Naive thymus-derived CD8-positive, alpha-beta T cell (primary cell): Measurements from ENCODE around the gene FAN1. TPM values are rescaled to one million over a fixed set of nuclear protein-coding genes. Genes with fewer than 3 reads are reported as not detected.
A peak's percentile ranks its signal among the peaks of the same experiment; 100 is the strongest.

ENCODE experiments used
- ATAC-seq, 2 donors: fragments of 150-1000 bp; cut with Tn5 transposase in 1 of 2; sonication (Bioruptor Pico), chemical (Tn5 transposase) in 1 of 2; 1 replicate in 1 of 2; 2 replicates in 1 of 2; pipeline ENCODE4 v1.10.0; 2021; ENCODE audit warnings: mild to moderate bottlenecking in 2 of 2, moderate library complexity in 2 of 2
- POLR2A ChIA-PET: fragments of 350-600 bp; sonication (Branson Sonifier 250); formaldehyde crosslinking; loops from one replicate; lab custom pipeline; 2021; ENCODE audit warnings: antibody characterized with exemption; lab: Charles Lee
- DNase-seq, 10 donors: peaks; one replicate each; pipeline versions ENCODE4 v3.0.0 to v3.0.0-alpha.2; 2020 to 2022
- H3K27ac Mint-ChIP-seq, 10 donors: one replicate each; pipeline ENCODE4 v1.8.0; 2020 to 2022; ENCODE audit warnings: mild to moderate bottlenecking in 10 of 10, mixed read lengths in 10 of 10, moderate library complexity in 4 of 10, inconsistent platforms in 1 of 10
- H3K27me3 Mint-ChIP-seq, 5 donors: one replicate each; pipeline ENCODE4 v1.8.0; 2021 to 2022; ENCODE audit warnings: mixed read lengths in 5 of 5
- H3K36me3 Mint-ChIP-seq, 3 donors: one replicate each; pipeline ENCODE4 v1.8.0; 2020 to 2022; ENCODE audit warnings: mixed read lengths in 3 of 3, mild to moderate bottlenecking in 2 of 3, inconsistent platforms in 1 of 3
- H3K4me1 Mint-ChIP-seq, 4 donors: one replicate each; pipeline ENCODE4 v1.8.0; 2021 to 2022; ENCODE audit warnings: mixed read lengths in 4 of 4
- H3K4me3 Mint-ChIP-seq, 10 donors: one replicate each; pipeline ENCODE4 v1.8.0; 2020 to 2022; ENCODE audit warnings: mild to moderate bottlenecking in 10 of 10, mixed read lengths in 10 of 10, moderate library complexity in 6 of 10, inconsistent platforms in 1 of 10
- H3K9me3 Mint-ChIP-seq, 9 donors: one replicate each; pipeline ENCODE4 v1.8.0; 2020 to 2022; ENCODE audit warnings: mixed read lengths in 9 of 9, mild to moderate bottlenecking in 3 of 9, inconsistent platforms in 1 of 9, moderate library complexity in 1 of 9
- polyA plus RNA-seq, 3 donors: library from polyadenylated mRNA; unstranded; fragments of 300-500 nt; fragmentation: Illumina TruSeq; gene quantifications; one replicate each; pipeline ENCODE4 v1.2.3, GENCODE V29; 2021
- total RNA-seq, 8 experiments: library from RNA in 2 of 8; stranded (reverse) in 2 of 8; gene quantifications; one replicate each; pipeline ENCODE4 v1.2.3 and lab custom pipeline; 2021 to 2026

FAN1 gene
- total and polyA plus RNA-seq, 5 experiments from 2014 or later: 7.4 to 34.8 (median 10.0) TPM

DNA sequence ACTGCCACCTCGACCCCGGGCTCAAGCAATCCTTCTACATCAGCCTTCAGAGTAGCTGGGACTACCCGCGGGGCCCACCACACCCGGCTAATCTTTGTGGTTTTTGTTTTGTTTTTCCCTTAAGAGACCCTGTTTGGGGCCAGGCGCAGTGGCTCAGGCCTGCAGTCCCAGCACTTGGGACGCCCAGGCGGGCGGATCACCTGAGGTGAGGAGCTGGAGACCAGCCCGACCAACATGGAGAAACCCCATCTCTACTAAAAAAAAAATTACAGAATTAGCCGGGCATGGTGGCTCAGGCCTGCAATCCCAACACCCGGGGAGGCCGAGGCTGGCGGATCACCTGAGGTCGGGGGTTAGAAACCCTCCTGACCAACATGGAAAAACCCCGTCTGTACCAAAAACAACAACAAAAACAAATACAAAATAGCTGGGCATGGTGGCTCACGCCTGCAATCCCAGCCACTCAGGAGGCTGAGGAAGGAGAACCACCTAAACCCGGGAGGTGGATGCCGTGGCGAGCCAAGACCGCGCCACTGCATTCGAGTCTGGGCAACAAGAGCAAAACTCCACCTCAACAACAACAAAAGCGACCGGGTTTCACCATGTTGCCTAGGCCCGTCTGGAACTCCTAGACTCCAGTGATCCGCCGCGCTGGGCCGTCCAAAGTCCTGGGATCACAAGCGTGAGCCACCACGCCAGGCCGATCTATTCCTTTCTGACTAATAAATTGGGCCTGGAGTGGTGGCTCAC lies 8.1 kb upstream of the FAN1 start:
- DNase-seq (no peak), ATAC-seq (no peak)
- Mint-ChIP-seq H3K4me1 (peaks cover 0 to 4% (median 0%) of the 10 kb centered on the region in 4 donors), H3K4me3 (no peak overlapping the region), H3K27ac (no peak overlapping the region), H3K27me3 (peaks cover 0 to 3% (median 0%) of the 10 kb centered on the region in 5 donors), H3K36me3 (peaks cover 0 to 6% (median 0%) of the 10 kb centered on the region in 3 donors), H3K9me3 (no peaks in the 10 kb centered on the region)
- POLR2A ChIA-PET: interaction anchor here (1.5 kb wide), 1 partner anchor 8 kb away, joined by 3 read pairs; the partner anchor contains the start of gene FAN1

DNA sequence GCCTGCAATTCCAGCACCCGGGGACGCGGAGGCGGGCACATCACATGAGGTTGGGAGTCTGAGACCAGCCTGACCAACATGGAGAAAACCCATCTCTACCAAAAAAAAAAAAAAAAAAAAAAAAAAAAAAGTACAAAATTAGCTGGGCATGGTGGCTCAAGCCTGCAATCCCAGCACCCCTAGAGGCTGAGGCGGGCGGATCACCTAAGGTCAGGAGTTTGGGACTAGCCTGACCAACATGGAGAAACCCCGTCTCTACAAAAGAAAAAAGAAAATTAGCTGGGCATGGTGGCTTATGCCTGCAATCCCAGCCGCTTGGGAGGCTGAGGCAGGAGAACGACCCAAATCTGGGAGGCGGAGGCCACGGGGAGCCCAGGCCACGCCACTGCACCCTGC lies 7.5 kb upstream of the FAN1 start:
- H3K4me1 Mint-ChIP-seq: peaks cover 0 to 4% (median 0%) of the 10 kb centered on the region in 4 donors
- ATAC-seq (no peak), DNase-seq (no peak)
- H3K4me3 Mint-ChIP-seq: no peak overlapping the region
- POLR2A ChIA-PET: interaction anchor here (0.6 kb wide), 1 partner anchor 11 kb away, joined by 3 read pairs; no protein-coding TSS in a partner anchor
- H3K27ac Mint-ChIP-seq: no peak overlapping the region
- peaks cover 0 to 3% (median 0%) of the 10 kb centered on the region in 5 donors for H3K27me3 Mint-ChIP-seq
- peaks cover 0 to 6% (median 0%) of the 10 kb centered on the region in 3 donors for H3K36me3 Mint-ChIP-seq
- no peaks in the 10 kb centered on the region for H3K9me3 Mint-ChIP-seq

DNA sequence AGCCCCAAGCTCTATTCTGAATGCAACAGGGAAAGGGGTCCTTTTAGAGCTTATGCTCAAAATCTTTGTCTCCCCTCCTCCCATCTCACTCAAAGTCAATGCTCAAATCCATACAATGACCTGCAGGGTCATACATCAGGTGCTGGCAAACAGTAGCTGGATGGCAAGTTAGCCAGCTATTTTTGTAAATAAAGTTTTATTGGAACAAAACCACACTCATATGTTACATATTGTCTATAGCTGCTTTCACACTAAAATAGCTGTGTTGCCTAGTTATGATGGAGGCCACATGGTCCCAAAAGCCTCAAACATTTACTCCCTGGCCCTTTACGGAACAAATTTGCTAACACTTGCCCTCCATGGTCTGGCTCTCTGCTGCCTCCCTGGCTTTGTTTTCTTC lies 1.8 kb upstream of the FAN1 start:
- POLR2A ChIA-PET: no interaction called here
- Mint-ChIP-seq H3K27ac (peak overlapping the region in 5 of 10 donors; percentile 7 to 52 (median 19)), H3K27me3 (peaks cover 0 to 1% (median 0%) of the 10 kb centered on the region in 5 donors), H3K36me3 (peaks cover 5 to 25% (median 17%) of the 10 kb centered on the region in 3 donors), H3K4me3 (peak overlapping the region in 2 of 10 donors; percentile 20 to 70), H3K9me3 (peaks cover 0 to 5% (median 0%) of the 10 kb centered on the region in 9 donors), H3K4me1 (peaks cover 17 to 46% (median 40%) of the 10 kb centered on the region in 4 donors)
- ATAC-seq (no peak), DNase-seq (no peak)

DNA sequence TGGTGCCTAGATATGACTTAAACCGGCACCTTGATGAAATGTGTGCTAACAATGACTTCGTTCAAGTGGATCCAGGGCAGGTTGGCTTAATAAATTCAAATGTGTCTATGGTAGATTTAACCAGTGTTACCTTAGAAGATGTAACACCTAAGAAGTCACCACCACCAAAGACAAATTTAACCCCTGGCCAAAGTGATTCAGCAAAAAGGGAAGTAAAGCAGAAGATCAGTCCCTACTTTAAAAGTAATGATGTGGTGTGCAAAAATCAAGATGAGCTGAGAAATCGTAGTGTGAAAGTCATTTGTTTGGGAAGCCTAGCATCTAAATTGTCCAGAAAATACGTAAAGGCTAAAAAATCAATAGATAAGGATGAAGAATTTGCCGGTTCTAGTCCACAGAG lies 1.1 kb downstream of the FAN1 start:
- POLR2A ChIA-PET: interaction anchor here (0.6 to 1.2 kb wide), 2 partner anchors 10 to 62 kb away, joined by 3 read pairs; no protein-coding TSS in a partner anchor
- ATAC-seq (no peak), DNase-seq (no peak)
- Mint-ChIP-seq H3K4me3 (peak overlapping the region; percentile 27 to 99 (median 88)), H3K36me3 (peaks cover 5 to 35% (median 33%) of the 10 kb centered on the region in 3 donors), H3K27ac (peak overlapping the region in 2 of 10 donors; percentile 23 to 53), H3K4me1 (peaks cover 26 to 62% (median 53%) of the 10 kb centered on the region in 4 donors), H3K9me3 (peaks cover 0 to 5% (median 0%) of the 10 kb centered on the region in 9 donors), H3K27me3 (no peaks in the 10 kb centered on the region)

DNA sequence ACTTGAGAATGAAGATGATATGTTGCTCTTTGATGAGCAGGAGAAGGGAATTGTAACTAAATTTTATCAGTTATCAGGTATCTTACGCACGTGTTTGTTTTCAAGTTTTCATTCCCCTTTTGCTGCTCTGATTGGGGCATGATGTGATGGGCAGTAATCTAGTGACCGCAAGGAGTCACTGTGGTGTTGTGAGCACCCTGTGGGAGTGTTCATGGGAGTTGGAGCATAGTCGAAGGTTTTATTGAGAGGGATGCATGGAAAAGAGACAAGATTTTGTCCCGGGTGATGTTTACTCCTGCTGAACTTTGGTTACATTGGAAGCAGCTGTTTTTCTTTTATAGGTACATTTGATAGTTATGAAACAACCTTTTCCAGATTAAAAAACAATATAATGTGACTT lies 2.1 kb downstream of the FAN1 start:
- POLR2A ChIA-PET: no interaction called here
- Mint-ChIP-seq H3K4me1 (peaks cover 26 to 65% (median 54%) of the 10 kb centered on the region in 4 donors), H3K9me3 (peaks cover 0 to 5% (median 0%) of the 10 kb centered on the region in 9 donors), H3K27me3 (no peaks in the 10 kb centered on the region), H3K36me3 (peaks cover 5 to 41% (median 34%) of the 10 kb centered on the region in 3 donors), H3K4me3 (peak overlapping the region in 3 of 10 donors; percentile 16 to 23 (median 22)), H3K27ac (peak overlapping the region in 2 of 10 donors; percentile 4 to 17)
- ATAC-seq: no peak
- no peak for DNase-seq

DNA sequence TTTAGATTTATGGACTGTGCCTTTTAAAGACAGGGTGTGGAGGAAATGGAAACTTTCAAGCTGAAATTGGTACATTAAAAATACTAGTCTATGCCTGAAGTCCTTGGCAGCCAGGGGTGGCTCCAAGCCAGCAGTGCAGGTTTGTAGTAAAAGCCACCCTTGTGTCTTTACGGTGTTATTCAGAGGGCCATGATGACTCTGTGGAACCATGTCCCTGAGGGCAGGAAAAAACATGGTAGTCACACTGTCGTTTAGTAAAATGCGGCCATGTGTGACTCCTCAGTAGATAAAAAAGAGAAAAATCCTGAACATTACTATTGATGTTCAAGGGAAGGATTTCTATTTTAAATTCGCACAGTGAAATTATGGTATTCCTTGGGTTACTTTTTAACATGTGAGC lies 2.7 kb downstream of the FAN1 start:
- DNase-seq: no peak
- H3K4me1 Mint-ChIP-seq: peaks cover 26 to 65% (median 54%) of the 10 kb centered on the region in 4 donors
- H3K27me3 Mint-ChIP-seq: no peaks in the 10 kb centered on the region
- H3K27ac Mint-ChIP-seq: peak overlapping the region in 1 of 10 donors; percentile 19
- POLR2A ChIA-PET: no interaction called here
- peaks cover 5 to 42% (median 34%) of the 10 kb centered on the region in 3 donors for H3K36me3 Mint-ChIP-seq
- H3K4me3 Mint-ChIP-seq: peak overlapping the region in 1 of 10 donors; percentile 14
- no peak for ATAC-seq
- peaks cover 0 to 5% (median 0%) of the 10 kb centered on the region in 9 donors for H3K9me3 Mint-ChIP-seq

DNA sequence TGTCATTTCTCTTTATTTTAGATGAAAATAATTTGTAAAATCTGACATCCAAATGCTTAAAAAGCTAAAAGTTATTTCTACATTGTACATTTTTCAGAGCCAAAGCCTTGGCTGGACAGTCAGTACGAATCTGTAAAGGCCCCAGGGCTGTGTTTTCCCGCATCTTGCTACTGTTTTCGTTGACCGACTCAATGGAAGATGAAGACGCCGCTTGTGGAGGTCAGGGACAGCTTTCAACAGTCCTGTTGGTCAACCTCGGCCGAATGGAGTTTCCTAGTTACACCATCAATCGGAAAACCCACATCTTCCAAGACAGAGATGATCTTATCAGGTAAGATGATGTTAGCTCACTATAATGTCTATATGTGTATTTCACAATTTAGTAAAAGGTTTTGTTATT lies 10.0 kb downstream of the FAN1 start:
- Mint-ChIP-seq H3K36me3 (peaks cover 5 to 76% (median 25%) of the 10 kb centered on the region in 3 donors), H3K4me3 (no peak overlapping the region), H3K9me3 (no peaks in the 10 kb centered on the region), H3K4me1 (peaks cover 4 to 26% (median 19%) of the 10 kb centered on the region in 4 donors), H3K27me3 (no peaks in the 10 kb centered on the region), H3K27ac (peak overlapping the region in 1 of 10 donors; percentile 14)
- ATAC-seq: no peak
- DNase-seq: no peak
- POLR2A ChIA-PET: no interaction called here

DNA sequence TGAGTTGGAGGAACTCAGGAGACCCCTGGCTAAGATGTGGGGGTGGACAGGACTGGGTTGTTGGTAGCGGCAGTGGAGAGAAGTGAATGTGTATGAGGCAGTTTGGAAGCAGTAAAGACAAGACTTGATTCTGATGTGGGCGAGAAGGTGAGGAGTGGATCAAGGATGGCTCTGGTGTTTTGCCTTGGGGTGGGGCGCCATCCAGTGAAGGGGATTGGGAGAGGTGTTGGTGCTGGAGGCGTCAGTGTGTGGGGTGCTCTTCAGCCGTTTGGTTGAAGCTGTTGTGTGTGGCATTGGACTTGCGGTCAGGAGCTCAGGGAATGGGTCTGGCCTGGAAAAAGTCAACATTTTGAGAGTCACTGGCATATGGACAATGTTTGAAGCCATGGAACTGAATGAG lies 13.3 kb downstream of the FAN1 start:
- H3K9me3 Mint-ChIP-seq: no peaks in the 10 kb centered on the region
- H3K4me1 Mint-ChIP-seq: peaks cover 0 to 12% (median 10%) of the 10 kb centered on the region in 4 donors
- peak overlapping the region in 7 of 10 donors; percentile 15 to 88 (median 78) for H3K27ac Mint-ChIP-seq
- DNase-seq: no peak
- no peaks in the 10 kb centered on the region for H3K27me3 Mint-ChIP-seq
- POLR2A ChIA-PET: no interaction called here
- peak overlapping the region in 1 of 10 donors; percentile 52 for H3K4me3 Mint-ChIP-seq
- no peak for ATAC-seq
- peaks cover 5 to 84% (median 18%) of the 10 kb centered on the region in 3 donors for H3K36me3 Mint-ChIP-seq

DNA sequence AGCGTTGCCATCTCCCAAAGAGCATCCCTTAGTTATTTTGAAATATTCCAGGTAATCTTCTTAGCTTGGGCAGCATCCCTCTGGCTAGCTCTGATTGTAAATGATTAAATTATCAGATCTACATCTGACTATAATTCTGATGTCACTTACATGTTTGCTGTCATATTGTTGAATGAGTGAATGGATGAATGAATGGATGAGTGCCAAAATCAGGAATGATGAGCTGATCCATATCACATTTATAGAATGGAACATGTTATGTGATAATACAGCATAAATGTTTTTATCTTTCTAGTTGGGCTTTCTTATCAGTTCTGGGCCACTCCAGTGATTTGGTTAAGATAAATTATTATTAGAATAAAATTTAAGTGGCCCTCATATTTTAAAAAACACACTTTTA lies 14.0 kb downstream of the FAN1 start:
- H3K36me3 Mint-ChIP-seq: peaks cover 5 to 85% (median 22%) of the 10 kb centered on the region in 3 donors
- no peak for DNase-seq
- peaks cover 0 to 12% (median 10%) of the 10 kb centered on the region in 4 donors for H3K4me1 Mint-ChIP-seq
- no peak overlapping the region for H3K27ac Mint-ChIP-seq
- POLR2A ChIA-PET: no interaction called here
- H3K9me3 Mint-ChIP-seq: no peaks in the 10 kb centered on the region
- H3K4me3 Mint-ChIP-seq: no peak overlapping the region
- no peaks in the 10 kb centered on the region for H3K27me3 Mint-ChIP-seq
- no peak for ATAC-seq

DNA sequence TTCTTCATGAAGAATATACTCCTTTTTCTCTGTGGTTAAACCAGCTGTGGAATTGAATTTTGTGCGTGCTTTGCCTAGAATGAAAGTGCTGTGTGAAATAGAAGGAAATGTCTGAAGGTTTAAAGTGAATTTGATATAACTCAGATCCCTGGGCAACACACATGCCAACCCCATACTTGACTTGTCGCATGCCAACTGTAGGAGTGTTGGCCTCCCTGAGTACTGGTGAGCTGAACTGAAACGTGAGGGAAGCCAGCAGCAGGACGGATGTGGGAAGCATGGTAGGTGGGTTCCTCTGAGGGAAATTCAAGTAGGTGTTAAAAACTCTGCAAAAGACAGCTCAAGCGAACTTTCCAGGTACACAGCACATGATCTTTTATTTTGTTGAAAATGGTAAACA lies 14.7 kb downstream of the FAN1 start:
- peak overlapping the region in 1 of 10 donors; percentile 51 for H3K27ac Mint-ChIP-seq

DNA sequence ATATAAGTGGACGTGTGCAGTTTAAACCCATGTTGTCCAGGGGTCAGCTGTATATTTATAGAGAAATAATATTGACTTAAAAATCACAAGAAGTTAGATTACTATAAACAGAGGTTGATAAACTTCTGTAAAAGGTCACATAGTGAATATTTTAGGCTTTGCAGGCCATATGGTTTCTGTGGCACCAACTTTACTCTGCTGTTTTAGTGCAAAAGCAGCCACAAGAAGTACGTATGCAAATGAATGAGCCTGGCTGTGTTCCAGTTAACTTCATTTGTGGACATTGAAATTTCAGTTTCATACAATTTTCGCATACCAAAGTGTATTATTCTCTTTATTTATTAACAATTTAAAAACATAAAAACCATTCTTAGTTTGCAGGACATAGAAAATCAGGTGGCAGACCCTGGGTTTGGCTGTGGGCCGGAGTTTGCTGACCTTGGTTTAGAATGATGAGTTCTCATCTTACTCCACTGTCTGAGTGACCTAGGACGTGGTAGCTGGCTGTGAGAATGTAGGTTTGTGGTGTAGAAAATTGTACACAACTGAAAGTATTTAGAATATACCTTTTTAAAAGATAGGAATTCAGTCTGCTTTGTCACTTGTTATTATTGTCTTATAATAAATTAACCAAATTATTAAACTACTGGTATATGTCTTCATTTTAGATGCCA lies 16.3 kb downstream of the FAN1 start:
- DNase-seq (no peak), ATAC-seq (no peak)
- Mint-ChIP-seq H3K4me3 (no peak overlapping the region), H3K27me3 (no peaks in the 10 kb centered on the region), H3K9me3 (no peaks in the 10 kb centered on the region), H3K4me1 (peaks cover 0 to 11% (median 9%) of the 10 kb centered on the region in 4 donors), H3K36me3 (peaks cover 5 to 91% (median 16%) of the 10 kb centered on the region in 3 donors), H3K27ac (peak overlapping the region in 1 of 10 donors; percentile 52)
- POLR2A ChIA-PET: no interaction called here

More for the DNA sequence above, 14.7 kb downstream of the FAN1 start:
- ATAC-seq (no peak), DNase-seq (no peak)
- Mint-ChIP-seq H3K9me3 (no peaks in the 10 kb centered on the region), H3K36me3 (peaks cover 5 to 89% (median 25%) of the 10 kb centered on the region in 3 donors), H3K27me3 (no peaks in the 10 kb centered on the region), H3K4me1 (peaks cover 0 to 12% (median 10%) of the 10 kb centered on the region in 4 donors), H3K4me3 (no peak overlapping the region)
- POLR2A ChIA-PET: no interaction called here

DNA sequence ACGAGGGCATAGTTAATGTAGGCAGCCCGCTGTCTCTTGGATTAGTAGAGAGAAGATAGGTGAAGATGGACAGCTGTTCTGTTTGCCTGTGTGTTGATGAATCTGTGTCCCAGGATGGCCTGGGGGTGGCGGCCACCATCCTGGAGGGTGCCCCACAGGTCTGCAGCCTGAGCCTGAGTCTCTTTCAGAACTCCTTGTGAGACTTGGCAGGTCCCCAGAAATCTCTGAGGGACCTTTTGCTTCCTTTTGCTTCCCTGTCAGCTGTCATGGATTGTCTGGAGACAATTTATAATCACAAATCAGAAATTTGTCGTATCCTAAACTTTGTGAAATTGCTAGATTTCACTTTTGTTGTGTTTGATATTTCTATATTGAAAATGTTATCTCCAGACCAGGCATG lies 17.4 kb downstream of the FAN1 start:
- H3K27me3 Mint-ChIP-seq: no peaks in the 10 kb centered on the region
- H3K27ac Mint-ChIP-seq: no peak overlapping the region
- DNase-seq (no peak), ATAC-seq (no peak)
- H3K4me1 Mint-ChIP-seq: peaks cover 0 to 10% (median 7%) of the 10 kb centered on the region in 4 donors
- POLR2A ChIA-PET: no interaction called here
- H3K4me3 Mint-ChIP-seq: no peak overlapping the region
- H3K9me3 Mint-ChIP-seq: no peaks in the 10 kb centered on the region
- peaks cover 5 to 93% (median 17%) of the 10 kb centered on the region in 3 donors for H3K36me3 Mint-ChIP-seq
